NB4 (cell line): Measurements from ENCODE around the gene NFIX.
"Not testable (repeated sequence)": the region's sequence is repeated elsewhere in the genome, so short reads cannot be mapped to it uniquely, and the experiment has no call there.

Experiments
- DNase-seq: peaks from one replicate; pipeline ENCODE4 v3.0.0; 2010; ENCODE audit warnings: low read depth
- H3K4me3 ChIP-seq: one replicate; pipeline ENCODE4 v1.5.1; 2011; ENCODE audit warnings: mild to moderate bottlenecking, low read depth, low read length, moderate library complexity
- MYC ChIP-seq: IDR thresholded peaks from 2 replicates; pipeline ENCODE4 v1.6.1; 2011; ENCODE audit warnings: low read depth, low read length
- POLR2A ChIP-seq: IDR thresholded peaks from 2 replicates; pipeline ENCODE4 v1.6.1; 2011; ENCODE audit warnings: mild to moderate bottlenecking; ENCODE audit not compliant: insufficient read length; ENCODE audit errors: extremely low read depth
- TF ChIP-seq, protein P1 (sequence below): IDR thresholded peaks from 2 replicates; pipeline ENCODE4 v1.6.1; 2011; ENCODE audit warnings: low read depth, low read length
- TF ChIP-seq, protein P2 (sequence below): IDR thresholded peaks from one replicate; pipeline ENCODE4 v1.5.1; 2012; ENCODE audit warnings: low read depth, low read length

The NFIX gene

DNA sequence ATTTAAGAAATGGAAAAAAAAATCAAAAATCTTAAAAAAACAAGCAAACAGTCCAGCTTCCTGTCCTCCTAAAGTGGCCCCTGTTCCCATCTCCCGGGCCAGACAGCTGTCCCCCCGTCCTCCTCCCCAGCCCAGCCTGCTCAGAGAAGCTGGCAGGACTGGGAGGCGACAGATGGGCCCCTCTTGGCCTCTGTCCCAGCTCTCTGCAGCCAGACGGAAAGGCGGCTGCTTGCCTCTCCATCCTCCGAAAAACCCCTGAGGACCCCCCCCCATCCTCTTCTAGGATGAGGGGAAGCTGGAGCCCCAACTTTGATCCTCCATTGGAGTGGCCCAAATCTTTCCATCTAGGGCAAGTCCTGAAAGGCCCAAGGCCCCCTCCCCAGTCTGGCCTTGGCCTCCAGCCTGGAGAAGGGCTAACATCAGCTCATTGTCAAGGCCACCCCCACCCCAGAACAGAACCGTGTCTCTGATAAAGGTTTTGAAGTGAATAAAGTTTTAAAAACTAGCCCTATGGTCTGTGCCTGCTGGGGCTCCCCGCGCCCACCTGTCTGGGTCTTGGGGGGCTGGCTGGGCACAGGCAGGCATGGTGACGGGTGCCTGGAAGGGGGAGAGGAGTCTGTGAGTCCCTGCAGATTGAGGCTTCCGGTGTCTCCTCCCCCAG, 42.0 kb upstream of the NFIX start:
- H3K4me3 ChIP-seq: no peak overlapping the region
- TF ChIP-seq MYC (no peak), POLR2A (no peak)
- TF ChIP-seq, protein P1, sequence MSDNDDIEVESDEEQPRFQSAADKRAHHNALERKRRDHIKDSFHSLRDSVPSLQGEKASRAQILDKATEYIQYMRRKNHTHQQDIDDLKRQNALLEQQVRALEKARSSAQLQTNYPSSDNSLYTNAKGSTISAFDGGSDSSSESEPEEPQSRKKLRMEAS: no peak
- TF ChIP-seq, protein P2, sequence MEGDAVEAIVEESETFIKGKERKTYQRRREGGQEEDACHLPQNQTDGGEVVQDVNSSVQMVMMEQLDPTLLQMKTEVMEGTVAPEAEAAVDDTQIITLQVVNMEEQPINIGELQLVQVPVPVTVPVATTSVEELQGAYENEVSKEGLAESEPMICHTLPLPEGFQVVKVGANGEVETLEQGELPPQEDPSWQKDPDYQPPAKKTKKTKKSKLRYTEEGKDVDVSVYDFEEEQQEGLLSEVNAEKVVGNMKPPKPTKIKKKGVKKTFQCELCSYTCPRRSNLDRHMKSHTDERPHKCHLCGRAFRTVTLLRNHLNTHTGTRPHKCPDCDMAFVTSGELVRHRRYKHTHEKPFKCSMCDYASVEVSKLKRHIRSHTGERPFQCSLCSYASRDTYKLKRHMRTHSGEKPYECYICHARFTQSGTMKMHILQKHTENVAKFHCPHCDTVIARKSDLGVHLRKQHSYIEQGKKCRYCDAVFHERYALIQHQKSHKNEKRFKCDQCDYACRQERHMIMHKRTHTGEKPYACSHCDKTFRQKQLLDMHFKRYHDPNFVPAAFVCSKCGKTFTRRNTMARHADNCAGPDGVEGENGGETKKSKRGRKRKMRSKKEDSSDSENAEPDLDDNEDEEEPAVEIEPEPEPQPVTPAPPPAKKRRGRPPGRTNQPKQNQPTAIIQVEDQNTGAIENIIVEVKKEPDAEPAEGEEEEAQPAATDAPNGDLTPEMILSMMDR: no peak
- no peak for DNase-seq

DNA sequence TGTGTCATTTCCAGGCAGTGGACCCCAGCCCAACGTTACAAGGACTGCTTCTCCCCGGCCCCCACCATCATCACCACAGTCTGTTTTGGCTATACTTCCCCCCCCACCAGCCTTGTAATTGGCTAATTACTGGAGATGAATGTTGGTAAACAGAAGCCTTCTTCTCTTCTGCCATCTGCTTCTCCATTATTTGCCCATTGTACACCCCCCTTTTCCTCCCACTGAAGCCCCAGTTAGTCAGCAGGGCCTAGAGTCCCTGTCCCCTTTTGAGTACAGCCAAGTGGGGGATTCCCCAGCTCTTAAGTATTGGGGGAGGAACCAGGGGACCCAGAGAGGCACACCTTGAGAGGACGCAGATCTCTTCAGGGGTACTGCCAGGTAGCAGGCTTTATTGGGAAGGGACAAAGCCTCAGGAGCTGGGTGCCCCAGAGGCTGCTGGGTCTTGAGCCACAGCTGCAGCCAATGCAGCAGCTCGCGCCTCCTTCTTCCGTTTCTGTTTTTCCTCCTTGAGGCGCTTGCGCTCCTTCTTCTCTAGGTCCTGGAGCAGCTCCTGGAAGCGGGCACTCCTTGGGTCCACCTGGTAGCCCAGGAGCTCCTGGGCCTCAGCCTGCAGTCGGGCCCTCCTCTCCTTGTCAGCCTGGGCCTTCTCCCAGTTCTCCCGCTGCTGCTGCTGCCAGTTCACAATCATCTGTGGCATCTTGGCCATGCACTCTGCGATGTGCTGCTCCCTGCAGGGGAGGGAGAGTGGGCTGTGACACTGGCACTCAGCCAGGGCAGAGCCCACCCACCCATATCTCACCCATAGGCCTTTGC, 41.3 kb upstream of the NFIX start:
- no peak overlapping the region for H3K4me3 ChIP-seq

DNA sequence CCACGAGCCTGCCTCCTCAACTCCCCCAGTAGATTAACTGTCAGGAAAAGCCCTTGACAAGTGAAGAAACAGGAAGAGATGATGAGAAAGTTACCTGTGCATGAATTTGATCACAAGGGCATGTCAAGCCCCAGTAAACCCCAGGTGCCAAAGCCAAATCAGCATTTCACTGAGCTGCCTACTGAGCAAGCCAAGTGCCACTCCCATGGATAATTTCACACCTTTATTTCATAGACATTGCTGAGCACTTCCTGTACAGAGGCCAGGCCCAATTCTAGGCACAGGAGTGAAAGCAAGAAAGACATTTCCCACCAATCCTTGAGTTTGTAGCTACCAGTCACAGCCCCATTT, 40.7 kb upstream of the NFIX start:
- TF ChIP-seq MYC (no peak), POLR2A (no peak)
- TF ChIP-seq, protein P1: no peak
- TF ChIP-seq, protein P2: no peak
- no peak overlapping the region for H3K4me3 ChIP-seq
- no peak for DNase-seq

More for the DNA sequence above, 41.3 kb upstream of the NFIX start:
- TF ChIP-seq, protein P1: no peak
- no peak for TF ChIP-seq POLR2A
- TF ChIP-seq, protein P2: no peak
- no peak for TF ChIP-seq MYC
- no peak for DNase-seq

DNA sequence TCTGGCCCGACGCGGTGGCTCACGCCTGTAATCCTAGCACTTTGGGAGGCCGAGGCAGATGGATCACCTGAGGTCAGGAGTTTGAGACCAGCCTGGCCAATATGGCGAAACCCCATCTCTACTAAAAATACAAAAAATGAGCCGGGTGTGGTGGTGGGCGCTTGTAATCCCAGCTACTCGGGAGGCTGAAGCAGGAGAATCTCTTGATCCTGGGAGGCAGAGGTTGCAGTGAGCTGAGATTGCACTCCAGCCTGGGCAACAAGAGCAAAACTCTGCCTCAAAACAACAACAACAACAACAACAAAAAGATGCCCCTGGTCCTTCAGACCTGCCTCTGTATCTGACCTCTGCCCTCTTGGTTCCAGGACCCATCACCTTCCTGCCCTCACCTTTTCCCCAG, 39.7 kb upstream of the NFIX start:
- not testable (repeated sequence) for DNase-seq
- H3K4me3 ChIP-seq: peak overlapping the region; percentile 83

DNA sequence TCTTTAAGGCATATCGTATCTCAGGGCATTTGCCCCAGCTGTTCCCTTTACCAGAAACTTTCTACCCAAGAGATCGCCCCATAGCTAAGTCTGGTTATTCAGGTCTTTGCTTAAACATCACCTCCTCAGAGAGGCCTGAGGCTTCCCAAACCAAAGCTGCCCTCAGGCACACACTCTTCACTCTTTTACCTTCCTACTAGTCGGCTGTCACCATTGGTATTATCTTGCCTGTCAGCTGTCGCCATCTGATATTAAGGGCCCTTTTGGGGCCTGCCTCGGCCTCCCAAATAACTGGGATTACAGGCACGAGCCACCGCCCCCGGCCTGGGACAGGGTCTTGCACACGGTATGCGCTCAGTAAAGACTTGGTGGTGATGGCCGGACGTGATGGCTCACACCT, 39.3 kb upstream of the NFIX start:
- H3K4me3 ChIP-seq: peak overlapping the region; percentile 83
- DNase-seq: no peak
- TF ChIP-seq, protein P1: no peak
- TF ChIP-seq, protein P2: no peak
- TF ChIP-seq POLR2A: no peak
- no peak for TF ChIP-seq MYC

DNA sequence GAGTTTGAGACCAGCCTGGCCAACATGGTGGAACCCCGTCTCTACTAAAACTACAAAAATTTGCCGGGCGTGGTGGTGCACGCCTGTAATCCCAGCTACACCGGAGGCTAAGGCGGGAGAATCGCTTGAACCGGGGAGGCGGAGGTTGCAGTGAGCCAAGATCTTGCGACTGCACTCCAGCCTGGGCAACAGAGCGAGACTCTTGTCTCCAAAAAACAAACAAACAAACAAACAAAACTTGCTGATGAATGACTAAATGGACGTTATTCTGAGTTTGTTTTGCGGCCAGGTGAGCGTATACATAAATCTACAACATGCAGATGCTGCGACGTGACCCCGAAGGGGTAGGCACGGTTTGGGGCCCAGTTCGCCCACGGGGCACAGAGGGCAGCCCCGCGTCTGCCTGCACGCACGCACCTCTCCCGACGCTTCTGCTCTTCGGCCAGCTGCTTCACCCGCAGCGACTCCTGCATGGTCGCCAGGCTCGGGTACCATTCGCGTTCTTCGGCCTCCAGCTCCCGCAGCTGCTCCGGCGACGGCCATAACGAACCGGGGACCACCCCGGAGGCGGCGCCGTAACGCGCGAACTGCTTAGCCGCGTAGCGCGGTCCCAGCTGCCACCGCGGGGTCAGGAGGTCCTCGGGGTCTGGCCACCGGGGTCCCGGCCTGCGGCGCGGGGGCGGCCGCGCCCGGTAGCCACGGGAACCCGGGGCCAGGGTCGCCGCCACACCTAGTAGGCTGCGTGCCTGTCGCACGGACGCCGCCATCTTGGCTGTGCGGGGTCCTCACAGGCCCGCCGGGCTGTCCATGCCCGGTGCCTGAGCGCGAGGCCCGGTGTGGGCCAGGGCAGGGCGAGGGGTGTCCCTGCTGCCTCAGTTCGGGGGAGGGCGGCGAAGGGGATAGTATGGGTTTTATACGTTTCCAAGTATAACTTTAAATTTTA, 38.6 kb upstream of the NFIX start, which contains the start of gene GADD45GIP1:
Gene GADD45GIP1 (minus strand): TSS at position 778 of the 943 bp plus-strand sequence. CDS start 11 bp downstream, at position 767.
- peak within 1 kb of the TSS; percentile 83 for H3K4me3 ChIP-seq
- TF ChIP-seq POLR2A (peak; percentile 91), MYC (peak; percentile 69)
- TF ChIP-seq, protein P1: peak; percentile 57
- TF ChIP-seq, protein P2: no peak

DNA sequence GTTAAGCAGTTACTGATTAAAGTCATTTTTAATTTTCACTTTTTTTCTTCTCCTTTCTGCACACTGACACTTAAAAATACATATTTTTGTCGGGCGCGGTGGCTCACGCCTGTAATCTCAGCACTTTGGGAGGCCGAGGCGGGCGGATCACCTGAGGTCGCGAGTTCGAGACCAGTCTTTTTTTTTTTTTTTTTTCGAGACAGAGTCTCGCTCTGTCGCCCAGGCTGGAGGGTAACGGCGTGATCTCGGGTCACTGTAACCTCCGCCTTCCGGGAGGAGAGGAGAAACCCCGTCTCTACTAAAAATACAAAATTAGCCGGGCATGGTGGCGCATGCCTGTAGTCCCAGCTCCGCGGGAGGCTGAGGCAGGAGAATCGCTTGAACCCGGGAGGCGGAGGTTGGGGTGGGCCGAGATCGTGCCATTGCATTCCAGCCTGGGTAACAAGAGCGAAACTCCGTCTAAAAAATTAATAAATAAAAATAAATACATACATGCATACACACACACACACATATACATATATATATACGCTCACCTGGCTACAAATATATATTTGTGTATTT, 37.8 kb upstream of the NFIX start:
- peak overlapping the region; percentile 83 for H3K4me3 ChIP-seq
- not testable (repeated sequence) for DNase-seq

More for the DNA sequence above, 38.6 kb upstream of the NFIX start, which contains the start of gene GADD45GIP1:
- peak; percentile 89 for DNase-seq
